HG03066 (cell line): ENCODE data around the gene CCT6B.

Source experiments
- ATAC-seq: cut with Tn5 transposase; IDR thresholded peaks from one replicate; pipeline ENCODE4 v1.9.1; 2021; ENCODE audit warnings: low read depth; ENCODE audit not compliant: unreplicated experiment

The CCT6B gene

DNA sequence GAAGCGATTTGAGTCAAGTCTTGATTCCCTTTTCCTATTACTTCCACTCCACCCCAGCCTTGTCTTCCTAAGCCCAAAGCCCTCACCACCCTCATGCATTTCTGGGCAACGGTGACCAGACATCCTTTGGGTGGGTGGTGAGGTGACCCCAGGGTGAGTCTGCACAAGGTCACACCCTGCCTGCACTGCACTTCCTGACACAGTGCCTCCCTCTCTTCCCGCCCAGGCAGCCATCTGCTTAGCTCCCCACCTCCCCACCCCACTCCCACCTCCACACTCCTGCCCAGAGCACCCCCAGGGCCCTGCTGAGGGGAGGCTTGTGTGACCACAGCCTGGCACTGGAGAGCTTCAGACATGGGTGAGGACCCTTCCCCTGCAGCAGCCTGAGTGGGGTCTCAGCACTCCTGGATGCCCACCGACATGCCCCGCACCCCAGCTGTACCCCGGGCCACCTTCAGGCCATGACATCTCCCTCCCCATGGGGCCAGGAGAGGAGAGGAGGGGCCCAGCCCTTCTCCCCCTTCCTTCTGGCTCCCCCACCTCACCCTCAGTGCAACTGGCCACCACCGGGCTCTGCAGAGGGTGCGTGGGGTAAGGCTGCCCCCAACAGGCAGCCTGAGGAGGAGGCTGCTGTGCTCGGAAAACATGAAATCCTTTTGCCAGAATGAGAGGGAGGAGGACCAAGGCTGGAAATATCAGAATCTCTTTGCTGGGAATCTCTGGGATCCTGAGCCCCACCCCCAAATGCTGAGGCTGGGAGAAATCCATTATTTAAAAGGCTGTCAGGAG lies 68.6 kb downstream of the CCT6B start:
- no peak for ATAC-seq

DNA sequence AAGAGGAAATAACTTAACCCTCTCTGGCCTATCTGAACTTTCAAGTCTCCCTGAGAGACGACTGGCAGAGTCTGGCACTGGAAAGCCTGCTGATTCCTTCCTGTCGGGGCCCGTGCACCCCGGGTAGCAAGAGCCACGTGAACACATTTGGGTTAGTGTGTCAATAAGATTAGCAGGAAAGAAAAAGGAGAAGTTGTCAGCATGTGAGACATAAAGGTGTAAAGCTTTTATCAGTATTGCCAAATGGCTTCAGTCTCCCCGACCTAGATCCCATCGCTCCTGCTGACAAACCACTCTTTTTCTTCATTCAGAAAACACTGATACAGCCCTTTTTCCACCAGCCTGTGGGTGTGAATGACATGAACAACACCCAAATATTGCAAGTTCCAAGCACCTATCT lies 74.4 kb downstream of the CCT6B start:
- no peak for ATAC-seq

DNA sequence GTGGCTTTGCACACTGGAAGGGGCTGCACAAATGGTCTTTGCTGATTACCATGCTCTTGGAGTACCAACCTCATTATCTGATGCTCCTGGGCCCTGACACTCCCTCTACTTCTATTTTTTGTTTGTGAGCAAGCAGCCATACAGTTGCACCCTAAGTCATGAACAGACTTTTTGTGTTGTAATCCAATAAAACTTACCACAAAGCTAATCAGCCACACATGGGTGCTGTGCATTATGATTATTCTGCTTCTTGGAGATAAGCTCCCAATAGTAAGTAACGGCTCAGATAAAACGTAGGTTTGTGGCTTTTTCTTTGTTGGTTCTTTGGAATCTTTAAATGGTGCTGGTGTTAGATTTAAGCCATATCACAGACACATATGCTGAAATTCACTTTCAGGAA lies 76.2 kb downstream of the CCT6B start:
- no peak for ATAC-seq

DNA sequence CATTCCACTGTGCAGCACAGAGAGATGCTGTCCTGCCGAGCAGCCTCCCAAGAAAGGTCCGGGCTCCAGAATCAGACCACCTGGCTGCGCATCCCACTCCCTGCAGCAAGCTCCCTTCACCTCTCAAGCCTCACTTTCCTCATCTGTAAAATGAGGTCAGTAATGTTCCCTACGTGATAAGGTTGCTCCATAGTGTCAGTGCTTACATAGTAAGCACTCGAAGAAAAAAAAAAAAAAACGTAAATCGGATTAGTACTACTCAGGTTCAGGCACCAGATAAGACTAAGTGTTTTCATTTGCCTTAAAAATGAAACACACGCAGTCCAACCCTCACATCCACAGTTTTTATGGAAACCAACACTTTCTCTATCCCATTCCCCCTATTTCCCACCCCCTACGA lies 76.7 kb downstream of the CCT6B start:
- ATAC-seq = no peak

DNA sequence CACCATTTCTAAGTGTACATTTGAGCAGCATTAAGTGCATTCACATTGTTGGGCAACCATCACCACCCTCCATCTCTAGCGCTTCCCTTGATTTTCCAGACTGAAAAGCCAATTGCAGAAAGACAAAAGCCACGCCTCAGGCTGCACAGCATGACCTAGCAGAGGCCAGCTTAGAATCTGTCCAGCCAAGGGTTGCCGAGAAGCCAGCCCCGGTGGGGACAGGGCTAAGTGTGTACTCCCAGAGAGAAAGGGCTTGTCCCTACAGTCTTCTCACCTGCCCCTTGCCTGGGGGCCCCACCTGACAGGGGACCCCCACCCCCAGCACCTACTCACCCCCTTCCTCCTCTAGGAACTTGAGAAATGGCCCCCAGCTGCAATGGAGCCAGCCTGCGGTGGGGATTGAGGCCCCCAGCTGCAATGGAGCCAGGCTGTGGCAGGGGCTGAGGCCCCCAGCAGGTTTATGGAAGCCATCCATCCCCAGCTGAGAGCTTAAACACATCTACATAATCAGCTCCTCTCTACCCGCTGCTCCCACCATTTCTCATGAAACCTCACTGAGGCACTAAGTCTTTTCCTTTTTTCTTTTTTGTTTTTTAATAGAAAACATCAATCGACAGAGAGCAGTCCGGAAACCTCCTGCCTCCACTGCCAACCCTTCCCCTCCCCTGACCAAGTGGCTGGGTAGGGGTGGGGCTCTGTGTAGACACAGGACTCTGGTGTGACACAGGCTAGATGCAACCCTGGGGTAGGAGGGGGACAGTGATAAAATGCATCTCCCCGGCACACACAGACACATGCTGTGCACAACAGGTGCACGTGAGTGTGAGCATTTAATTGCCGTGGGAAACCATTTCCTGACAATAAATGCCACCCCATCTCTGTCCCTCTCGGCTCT lies 77.9 kb downstream of the CCT6B start:
- no peak for ATAC-seq

DNA sequence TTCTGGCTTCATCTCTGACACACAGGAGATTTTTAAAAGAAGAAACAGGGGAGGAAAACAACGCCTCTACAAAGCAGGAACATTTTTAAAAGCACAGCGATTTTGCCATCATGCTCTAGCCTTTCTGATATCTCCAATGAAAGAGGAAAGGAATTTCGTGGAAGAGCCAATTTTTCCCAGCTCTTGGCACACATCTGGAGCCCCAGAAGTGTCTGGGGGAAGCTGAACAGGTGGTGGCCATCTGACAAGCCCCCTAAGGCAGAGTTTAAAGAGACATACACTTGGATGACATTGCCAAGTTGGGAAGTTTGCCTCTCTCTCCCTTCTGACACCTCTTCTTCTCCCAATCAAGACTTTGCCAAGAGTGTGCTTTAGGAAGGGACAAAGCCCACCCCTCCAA lies 82.1 kb downstream of the CCT6B start:
- no peak for ATAC-seq
